PC-3 (cell line): ENCODE results near the gene ADCY9.
"Not testable (repeated sequence)": the region's sequence is repeated elsewhere in the genome, so short reads cannot be mapped to it uniquely, and the experiment has no call there.

Experiments
- CTCF ChIP-seq: fragments of 300-600 bp; sonication (generic); conservative IDR thresholded peaks from 2 replicates; pipeline ENCODE4 v1.5.1; 2017; ENCODE audit warnings: antibody characterized with exemption, low read depth, mild to moderate bottlenecking, low read length
- EZH2 ChIP-seq: fragments of 300-600 bp; sonication (generic); IDR thresholded peaks from one replicate; pipeline ENCODE4 v1.6.1; 2017; ENCODE audit warnings: antibody characterized with exemption, mild to moderate bottlenecking, low read length; ENCODE audit not compliant: unreplicated experiment

GRCh38 chr16:3927147-3927546 lies 189.1 kb downstream of the ADCY9 start:
- TF ChIP-seq CTCF, EZH2: not testable (repeated sequence)
